NCI-H345 (cell line): ENCODE results near the gene WIPF2.
"Not testable (repeated sequence)": the region's sequence is repeated elsewhere in the genome, so short reads cannot be mapped to it uniquely, and the experiment has no call there.

ENCODE experiments used
- DNase-seq: peaks from one replicate; lab custom pipeline; 2025; lab: John Stamatoyannopoulos, UW

Gene WIPF2

DNA sequence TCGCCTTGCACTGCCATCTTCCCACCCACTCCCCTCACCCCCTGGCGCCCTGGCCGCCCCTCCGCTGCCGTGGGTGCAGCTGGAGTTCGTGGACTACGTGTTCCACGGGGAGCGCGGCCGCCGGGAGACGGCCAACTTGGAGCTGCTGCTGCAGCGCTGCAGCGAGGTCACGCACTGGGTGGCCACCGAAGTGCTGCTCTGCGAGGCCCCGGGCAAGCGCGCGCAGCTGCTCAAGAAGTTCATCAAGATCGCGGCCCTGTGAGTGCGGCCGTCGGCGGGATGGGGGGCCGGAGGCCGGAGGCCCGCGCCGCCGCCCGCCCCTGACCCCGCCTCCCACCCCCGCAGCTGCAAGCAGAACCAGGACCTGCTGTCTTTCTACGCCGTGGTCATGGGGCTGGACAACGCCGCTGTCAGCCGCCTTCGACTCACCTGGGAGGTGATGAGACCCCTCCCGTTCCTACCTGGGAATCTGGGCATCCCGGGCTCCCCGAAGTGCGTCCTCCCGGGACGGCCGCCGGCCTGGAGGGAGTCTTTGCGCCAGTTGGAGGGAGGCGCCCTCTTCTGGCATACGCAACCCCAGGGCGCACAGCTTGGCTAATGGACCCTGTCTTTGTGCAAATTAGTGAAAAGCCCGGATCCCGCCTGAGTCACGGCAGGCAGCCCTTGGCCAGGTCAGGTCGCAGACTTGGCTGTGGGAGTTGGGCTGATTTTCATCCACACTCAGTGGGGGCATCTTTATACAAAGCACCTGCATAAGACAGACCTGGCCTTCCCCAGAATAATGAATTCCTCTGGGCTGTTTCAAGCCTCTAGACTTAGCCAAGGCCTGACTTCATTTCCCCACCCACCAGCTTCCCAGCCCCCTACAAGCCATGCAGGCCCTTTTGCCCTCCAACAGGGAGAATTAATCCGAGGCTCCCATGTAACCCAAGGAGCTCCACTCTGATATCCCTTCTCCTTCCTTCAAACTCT, 27.6 kb upstream of the WIPF2 start:
- DNase-seq = peak; percentile 70

DNA sequence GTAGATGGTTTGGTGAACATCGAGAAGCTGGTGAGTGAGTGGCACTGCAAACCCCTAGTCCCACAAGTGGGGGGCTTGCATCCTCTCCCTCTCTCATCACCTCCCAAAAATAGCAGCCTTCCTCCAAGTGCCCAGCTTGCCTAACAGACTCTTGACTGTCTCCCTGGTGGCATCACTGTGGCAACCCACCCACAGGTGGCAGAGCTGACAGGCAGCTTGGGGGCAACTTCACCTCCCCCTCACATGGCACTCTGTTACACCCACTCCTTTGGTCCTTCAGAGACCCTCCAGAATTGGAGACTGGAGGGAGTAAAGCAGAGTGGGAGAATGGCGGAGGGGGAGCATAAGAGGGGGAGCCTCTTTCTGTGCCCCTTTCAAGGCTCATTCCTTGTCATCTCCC, 26.1 kb upstream of the WIPF2 start:
- DNase-seq = no peak

DNA sequence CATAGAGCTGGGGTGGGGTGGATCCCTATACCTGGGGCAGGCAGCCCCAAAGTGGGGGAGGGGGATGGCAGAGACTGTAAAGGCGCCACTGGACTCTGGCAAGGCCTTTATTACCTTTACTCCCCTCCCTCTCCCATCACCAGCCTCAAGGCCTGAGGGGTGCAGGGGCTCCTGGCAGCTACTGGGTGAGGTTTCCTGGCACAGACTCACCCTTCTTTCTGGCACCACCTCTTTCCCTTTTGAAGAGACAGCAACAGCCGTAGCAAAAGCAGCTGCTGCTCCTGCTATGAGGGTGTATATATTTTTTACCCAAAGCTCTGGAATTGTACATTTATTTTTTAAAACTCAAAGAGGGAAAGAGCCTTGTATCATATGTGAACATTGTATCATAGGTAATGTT, 24.3 kb upstream of the WIPF2 start:
- no peak for DNase-seq

DNA sequence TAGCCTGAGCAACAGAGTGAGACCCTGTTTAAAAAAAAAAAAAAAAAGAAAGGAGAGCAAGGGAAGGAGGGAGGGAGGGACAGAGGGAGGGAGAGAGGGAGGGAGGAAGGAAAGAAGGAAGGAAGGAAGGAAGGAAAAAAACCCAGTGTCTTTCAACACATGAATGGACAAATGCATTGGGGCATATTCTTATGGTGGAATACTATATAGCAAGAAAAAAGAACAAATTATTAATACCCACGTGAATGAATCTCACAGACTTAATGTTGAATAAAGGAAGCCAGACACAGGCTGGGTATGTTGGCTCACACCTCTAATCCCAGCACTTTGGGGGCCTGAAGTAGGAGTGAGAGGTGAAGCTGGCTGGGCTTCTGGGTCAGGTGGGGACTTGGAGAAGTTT, 21.6 kb upstream of the WIPF2 start:
- no peak for DNase-seq

DNA sequence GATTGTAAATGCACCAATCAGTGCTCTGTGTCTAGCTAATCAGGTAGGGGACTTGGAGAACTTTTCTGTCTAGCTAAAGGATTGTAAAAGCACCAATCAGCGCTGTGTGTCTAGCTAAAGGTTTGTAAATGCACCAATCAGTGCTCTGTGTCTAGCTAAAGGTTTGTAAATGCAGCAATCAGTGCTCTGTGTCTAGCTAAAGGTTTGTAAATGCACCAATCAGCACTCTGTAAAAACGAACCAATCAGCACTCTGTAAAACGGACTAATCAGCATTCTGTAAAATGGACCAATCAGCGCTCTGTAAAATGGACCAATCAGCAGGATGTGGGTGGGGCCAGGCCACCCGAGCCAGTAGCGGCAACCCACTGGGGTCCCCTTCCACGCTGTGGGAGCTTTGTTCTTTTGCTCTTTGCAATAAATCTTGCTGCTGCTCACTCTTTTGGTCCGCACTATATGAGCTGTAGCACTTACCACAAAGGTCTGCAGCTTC, 21.1 kb upstream of the WIPF2 start:
- not testable (repeated sequence) for DNase-seq

DNA sequence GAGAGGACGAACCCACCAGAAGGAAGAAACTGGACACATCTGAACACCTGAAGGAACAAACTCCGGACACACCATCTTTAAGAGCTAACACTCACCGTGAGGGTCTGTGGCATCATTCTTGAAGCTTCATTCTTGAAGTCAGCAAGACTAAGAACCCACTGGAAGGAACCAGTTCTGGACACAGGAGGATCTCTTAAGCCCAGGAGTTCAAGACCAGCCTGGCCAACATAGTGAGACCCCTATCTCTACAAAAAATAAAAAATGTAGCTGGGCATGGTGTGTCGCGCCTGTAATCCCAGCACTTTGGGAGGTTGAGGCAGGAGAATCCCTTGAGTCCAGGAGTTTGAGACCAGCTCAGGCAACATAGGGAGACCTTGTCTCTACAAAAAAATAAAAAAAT, 20.5 kb upstream of the WIPF2 start:
- no peak for DNase-seq

DNA sequence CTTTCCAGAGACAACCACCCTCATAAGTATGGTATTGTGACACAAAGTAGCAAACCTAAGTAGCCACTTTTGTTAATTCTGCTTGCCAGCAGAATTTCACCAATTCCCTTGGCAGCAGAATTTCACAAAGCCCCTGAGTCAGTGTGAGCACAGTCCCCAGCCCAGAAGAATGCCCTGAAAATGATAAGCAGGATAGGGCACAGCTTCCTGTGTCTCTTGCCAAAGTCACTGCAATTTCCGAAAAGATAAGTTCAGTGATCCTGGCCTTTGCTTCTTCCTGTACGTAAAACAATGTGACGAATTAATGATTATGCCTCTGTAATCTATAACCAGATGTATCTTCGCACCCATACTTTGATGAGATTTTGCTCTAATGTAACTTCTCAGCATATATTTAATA, 16.0 kb upstream of the WIPF2 start:
- DNase-seq = no peak

DNA sequence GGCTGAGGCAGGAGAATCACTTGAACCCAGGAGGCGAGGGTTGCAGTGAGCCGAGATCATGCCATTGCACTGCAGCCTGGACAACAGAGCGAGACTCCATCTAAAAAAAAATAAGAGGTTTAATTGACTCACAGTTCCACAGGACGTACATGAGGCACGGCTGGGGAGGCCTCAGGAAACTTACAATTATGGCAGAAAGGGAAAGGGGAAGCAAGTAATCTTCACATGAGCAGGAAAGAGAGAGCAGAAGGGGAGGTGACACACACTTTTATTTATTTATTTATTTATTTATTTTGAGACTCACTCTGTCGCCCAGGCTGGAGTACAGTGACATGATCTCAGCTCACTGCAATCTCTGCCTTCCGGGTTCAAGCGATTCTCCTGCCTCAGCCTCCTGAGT, 12.9 kb upstream of the WIPF2 start:
- DNase-seq = not testable (repeated sequence)

DNA sequence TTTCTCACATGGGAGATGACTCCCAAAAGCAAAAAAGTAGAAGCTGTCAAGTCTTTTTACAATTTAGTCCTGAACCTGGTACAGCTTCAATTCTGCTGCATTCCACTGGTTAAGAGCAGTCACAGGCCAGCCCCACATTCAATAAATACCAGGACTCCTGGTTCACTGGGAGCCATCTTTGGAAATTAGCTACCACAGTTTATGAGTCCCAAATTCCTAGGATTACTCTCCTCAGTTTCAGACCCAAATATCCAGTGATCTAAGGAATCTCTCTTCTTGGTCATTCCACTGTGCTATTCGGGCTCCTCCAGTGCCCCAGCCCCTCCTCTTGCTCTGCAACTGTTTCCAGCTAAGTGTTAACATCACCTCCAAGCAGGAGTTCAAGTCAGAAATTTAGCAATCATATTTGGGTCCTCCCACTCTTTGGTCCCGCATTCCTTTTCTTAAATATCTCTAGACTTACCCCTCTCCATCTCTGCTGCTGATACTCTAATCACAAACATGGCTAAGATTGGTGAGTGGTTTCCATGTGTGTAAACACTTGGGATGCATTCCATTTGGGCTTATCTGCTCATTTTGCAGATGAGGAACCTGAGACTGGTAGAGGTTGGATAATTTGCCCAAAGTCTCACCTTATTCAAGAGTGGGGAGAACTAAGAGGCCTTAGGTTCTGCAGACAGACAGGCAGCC, 9.6 kb upstream of the WIPF2 start:
- no peak for DNase-seq

DNA sequence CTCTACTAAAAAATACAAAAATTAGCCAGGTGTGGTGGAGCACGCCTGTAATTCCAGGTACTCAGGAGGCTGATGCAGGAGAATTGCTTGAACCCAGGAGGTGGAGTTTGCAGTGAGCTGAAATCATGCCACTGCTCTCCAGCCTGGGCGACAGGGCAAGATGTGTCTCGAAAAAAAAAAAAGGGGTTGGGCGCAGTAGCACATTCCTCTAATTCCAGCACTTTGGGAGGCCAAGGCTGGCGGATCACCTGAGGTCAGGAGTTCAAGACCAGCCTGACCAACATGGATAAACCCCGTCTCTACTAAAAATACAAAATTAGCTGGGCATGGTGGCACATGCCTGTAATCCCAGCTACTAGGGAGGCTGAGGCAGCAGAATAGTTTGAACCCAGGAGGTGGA, 5.2 kb upstream of the WIPF2 start:
- DNase-seq = not testable (repeated sequence)

DNA sequence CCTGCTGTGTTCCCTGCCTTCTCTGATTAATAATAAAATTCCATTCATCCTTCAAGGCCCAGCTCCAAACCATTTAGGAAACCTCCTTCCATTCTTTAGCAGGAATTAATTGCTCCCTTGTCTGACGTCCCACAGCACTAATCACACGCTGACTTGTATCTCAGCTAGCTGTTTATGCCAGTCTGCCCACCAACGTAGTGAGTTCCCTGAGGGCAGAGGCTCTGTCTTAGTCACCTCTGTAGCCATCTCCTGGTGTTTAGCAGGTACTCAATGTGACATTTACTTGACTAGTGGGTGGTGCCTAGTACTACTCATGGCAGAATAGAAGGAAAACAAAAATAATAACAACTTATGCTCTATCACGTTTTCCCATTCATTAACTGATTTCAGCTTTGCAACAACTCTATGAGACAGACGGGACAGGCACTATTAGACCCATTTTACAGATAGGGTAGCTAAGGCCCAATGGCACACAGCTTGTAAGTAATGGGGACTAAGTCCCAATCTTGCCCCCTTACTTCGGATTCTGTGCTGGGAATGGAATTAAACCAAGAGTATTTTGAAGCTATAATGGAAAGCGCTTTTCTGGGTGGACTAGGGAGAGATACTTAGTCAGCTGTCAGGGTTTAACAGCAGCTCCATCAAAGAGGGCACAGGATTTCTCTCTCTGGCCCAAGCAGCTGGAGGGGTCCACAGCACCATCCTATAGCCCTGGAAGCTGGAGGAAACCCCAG, 931 bp upstream of the WIPF2 start:
- DNase-seq = no peak

DNA sequence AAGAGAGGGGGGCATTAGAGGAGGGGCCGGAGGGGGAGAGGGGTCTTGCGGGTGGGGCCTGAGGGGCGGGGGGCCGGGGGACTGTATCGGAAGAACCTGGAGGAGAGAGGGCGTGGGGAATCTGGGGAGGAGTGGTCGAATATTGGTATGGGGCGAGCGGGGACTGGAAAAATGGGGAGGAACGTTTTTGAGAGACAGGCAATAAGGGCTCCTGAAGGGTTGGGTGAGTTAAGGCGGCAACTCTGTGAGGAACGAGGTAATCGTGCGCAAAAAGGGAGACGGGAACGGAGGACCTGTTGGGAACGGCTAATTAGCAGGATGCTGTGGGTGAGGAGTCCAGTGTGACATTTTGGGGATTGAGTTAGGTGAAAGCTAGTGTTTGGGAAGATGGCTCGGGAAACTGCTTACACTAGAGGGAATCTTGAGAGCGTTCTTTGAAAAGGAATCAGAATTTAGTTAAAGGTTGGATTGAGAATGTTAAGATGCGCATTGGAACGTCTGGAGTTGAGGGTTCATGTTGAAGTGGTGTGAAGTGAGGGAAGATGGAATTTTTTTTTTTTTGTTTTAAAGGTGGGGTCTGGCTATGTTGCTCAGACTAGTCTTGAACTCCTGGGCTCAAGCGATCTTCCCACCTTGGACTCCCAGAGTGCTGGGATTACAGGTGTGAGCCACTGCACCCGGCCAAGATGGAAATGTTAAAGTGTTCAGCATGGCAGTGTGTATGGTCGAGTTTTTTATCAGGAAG, 662 bp downstream of the WIPF2 start:
- peak; percentile 74 for DNase-seq

DNA sequence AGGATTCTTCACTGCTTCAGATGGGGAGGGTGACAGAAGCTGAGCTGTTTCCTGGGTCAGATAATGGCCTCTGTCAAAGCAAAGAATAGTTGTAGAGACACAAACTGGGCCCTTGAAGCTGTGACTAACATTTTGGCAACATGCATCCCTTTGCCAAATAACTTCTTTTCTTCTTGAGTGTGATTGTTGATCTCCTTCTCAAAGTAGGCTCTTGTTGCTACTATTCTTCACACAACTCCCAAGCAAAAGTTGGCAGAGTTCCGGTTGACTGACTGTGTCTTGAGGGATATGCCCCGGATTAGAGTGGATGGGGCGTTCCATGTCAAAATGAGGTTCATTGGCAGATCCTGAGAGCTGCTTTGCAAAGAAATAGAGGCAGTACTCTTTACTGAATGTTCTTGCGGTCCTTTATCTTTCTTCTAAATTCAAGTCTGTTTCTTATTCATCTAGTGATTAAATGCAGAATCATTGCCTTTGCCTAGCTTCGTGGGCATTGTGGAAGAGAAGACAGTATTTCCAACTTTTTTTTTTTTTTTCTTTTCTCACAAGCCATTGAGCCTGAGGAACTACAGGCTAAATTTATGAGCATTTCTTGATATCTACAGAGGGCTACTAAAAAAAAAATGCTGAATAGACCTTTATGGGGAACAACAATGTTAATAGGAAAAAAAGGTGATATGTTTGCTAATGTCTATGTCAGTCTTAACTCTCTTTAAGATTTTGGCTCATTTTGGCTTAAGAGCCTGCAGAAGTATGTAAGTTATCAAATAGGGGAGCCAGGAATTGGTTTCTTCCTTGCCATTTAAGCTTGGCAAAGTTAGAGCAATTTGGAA, 5.8 kb downstream of the WIPF2 start:
- DNase-seq = no peak

DNA sequence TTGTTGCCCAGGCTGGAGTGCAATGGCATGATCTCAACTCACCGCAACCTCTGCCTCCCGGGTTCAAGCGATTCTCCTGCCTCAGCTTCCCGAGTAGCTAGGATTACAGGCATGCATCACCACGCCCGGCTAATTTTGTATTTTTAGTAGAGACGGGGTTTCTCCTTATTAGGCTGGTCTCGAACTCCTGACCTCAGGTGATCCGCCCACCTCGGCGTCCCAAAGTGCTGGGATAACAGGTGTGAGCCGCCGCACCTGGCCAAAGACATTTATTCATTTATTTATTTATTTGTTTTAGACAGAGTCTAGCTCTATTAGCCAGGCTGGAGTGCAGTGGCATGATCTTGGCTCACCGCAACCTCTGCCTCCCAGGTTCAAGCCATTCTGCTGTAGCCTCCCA, 10.0 kb downstream of the WIPF2 start:
- not testable (repeated sequence) for DNase-seq

DNA sequence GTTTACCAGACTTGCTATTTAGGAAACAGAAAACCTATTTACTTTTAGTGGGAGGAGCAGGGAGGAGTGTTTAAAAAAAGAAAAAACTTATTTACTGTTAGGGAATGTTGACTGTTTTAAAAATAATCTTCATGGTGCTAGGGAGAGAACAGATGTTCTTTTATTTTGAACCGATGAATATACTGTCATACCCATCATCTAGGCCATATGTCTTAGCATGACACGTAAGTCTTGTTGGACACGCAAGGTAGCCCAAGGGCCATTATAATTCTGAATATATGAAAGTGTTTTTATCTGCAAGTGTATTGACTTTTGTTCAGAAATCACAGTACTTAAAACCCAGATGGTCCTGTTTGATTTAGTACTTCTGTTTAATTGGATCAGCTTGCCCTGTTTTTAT, 11.6 kb downstream of the WIPF2 start:
- no peak for DNase-seq

DNA sequence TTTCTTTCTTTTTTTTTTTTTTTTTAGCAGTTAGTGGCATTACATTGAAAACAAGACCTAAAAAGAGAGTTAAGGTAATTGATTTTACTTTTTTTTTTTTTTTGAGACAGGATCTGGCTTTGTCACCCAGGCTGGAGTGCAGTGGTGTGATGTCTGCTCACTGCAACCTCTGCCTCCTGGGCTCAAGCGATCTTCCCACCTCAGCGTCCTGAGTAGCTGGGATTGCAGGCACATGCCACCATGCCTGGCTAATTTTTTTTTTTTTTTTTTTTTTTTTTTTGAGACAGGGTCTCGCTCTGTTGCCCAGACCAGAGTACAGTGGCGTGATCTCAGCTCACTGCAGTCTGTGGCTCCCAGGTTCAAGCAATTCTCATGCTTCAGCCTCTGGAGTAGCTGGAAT, 12.8 kb downstream of the WIPF2 start:
- not testable (repeated sequence) for DNase-seq

DNA sequence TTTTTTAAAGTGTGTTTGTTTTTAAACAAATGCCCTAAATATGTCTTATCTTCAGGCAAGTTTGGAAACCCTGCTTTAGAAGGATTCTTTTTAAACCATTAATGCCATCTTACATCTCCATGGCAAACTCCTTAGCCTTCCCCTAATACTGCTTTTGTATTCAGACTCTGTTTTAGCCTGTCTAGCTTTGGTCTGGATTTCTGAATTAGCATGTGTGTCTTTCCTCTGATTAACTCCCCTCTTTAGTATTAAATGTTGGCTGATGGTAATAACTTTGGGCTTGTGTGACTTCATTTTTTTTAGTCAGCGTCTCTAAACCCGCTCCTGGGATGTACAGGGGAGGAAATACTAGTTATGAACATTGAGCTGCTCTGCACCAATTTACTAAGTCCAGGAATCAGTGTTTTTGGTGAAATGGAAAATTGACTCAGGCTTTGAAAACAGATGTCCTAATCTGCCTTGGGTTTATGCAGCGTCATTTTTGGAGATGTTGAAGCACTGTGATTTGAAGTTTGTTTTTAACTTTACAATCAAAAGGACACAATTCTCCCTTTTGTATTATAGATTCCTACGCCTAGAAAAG, 22.2 kb downstream of the WIPF2 start:
- DNase-seq = no peak

DNA sequence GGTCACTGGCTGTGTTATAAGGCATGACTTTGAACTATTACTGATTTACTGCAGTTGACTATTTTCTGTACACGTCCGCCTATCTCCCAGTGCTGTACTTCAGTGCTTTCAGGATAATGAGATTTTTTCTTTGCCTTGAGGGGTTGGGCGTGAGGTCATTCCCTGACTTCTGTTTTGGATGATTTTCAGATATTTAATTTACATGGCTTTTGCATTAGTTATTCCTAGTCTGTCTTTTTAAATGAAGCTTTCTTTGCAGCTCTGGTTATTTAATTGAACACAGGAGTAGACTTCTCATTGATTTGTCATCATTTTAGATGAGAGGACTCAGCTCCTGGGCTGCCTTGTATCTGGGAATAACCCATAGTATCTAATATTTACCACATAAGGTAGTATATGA, 23.7 kb downstream of the WIPF2 start:
- no peak for DNase-seq

DNA sequence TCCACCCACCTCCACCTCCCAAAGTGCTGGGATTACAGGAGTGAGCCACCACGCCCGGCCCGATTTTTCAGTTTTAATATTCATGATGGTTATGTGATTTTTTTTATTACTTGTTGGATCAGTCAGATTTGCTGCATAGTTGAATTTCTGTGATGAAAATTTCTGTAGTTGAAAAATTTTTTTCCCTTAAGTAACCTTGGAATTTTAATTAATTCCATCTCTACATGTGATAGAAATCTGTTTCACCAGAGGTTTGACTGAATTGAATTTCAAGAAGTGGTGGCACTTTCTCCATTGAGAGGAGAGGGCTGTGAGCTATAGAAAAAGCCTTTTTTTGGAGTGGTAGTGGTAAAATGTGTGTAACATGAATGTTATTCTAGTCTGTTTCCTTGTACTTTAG, 24.7 kb downstream of the WIPF2 start:
- no peak for DNase-seq

DNA sequence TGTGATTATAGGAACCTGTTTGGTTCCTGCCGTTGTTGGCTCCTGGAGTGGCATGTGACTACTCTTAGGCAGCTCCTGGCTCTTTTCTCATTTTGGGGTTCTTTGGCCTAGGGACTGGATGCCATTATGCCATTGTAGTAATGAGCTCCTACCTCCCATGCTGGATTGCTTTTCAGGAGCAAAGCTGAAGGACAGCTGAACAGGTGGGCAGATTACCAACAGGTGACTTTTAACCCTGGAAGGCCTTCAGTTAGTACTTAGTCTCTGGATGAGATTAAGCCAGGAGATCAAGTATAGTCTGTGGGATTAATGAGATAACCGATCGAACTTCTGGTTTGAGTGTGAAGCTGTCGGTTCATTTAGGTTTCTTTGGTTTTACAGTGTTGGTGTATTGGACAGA, 25.2 kb downstream of the WIPF2 start:
- no peak for DNase-seq
